ENCODE data around the gene STPG1.
A peak's percentile ranks its signal among the peaks of the same experiment; 100 is the strongest.

Gene STPG1

DNA sequence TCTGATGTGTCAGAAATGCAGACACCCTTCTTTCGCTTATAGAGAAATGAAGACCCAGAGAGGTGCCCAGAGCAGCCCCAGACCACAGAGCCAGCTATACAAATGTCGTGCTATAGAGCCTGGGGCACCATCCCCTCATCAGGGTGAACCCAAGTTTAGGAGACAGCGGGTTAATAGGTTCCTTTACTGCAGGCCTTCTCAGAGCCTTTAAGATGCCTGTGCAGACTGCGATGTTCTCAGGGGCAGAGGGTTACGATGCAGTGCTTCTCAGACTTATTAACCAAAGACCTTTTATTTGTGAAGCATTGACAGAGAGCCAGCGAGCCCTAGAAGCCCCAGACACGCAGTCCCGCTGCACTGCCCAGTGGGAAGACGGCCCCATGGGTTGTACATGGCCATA, 46.9 kb downstream of the STPG1 start:
- DNase-seq (ENCODE audit: extremely low read depth, low read depth): no peak
- TF ChIP-seq, protein P1, sequence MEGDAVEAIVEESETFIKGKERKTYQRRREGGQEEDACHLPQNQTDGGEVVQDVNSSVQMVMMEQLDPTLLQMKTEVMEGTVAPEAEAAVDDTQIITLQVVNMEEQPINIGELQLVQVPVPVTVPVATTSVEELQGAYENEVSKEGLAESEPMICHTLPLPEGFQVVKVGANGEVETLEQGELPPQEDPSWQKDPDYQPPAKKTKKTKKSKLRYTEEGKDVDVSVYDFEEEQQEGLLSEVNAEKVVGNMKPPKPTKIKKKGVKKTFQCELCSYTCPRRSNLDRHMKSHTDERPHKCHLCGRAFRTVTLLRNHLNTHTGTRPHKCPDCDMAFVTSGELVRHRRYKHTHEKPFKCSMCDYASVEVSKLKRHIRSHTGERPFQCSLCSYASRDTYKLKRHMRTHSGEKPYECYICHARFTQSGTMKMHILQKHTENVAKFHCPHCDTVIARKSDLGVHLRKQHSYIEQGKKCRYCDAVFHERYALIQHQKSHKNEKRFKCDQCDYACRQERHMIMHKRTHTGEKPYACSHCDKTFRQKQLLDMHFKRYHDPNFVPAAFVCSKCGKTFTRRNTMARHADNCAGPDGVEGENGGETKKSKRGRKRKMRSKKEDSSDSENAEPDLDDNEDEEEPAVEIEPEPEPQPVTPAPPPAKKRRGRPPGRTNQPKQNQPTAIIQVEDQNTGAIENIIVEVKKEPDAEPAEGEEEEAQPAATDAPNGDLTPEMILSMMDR (IDR thresholded peaks at IDR 0.05; ENCODE audit: low read depth, low read length): no peak

DNA sequence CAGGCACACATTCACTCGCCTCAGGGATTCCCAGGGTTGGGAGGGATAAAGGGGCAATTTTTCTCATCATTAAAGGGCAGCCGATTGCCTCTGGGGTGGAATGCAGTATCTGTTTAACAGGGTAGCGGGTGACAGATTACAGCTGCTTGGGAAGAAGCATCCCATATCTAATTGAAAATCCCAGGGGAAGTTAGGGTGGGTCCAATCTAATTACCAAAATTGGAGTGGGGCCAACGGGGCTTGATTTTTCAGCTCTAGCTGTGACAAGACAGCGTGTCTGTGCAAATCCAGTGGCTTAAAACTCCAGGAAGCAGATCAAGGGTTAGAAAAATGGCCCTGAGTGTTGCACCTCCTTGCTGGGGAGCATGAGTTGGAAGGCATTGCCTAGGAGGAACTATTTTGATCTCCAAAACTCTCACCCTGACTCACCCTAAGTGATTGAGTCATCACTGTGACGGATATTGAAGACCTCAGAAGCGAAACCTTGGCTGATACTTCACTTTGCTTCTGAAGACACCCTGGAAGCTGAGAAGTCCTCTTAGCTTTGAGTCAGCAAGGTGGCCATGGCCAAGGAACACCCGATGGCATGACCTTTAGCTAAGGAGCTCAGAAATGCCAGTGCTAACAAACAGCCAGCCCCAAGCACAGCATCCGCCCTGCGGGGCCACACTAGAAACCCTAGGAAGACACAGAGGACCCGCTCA, 48.5 kb downstream of the STPG1 start:
- peak; percentile 41 for DNase-seq (ENCODE audit: extremely low read depth, low read depth)
- TF ChIP-seq, protein P1 (IDR thresholded peaks at IDR 0.05; ENCODE audit: low read depth, low read length): no peak

DNA sequence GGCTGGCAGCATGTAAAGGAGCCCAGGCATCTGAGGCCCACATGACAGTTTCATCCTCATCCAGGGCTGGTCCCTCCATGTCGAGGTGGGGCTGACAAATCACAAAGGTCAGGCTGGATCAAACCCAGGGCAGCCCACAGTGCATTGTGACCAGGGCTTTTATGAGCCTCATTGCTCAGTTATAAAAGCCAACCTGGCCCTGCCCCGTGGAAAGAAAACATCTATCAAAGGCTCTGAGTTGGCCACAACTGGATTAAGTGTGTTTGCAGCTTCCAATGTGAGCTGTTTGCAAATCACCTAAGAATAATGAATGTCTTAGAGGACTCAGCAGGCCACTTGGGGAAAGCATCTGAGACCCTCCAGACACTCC, 49.0 kb downstream of the STPG1 start:
- no peak for DNase-seq (ENCODE audit: extremely low read depth, low read depth)
- TF ChIP-seq, protein P1 (IDR thresholded peaks at IDR 0.05; ENCODE audit: low read depth, low read length): no peak

DNA sequence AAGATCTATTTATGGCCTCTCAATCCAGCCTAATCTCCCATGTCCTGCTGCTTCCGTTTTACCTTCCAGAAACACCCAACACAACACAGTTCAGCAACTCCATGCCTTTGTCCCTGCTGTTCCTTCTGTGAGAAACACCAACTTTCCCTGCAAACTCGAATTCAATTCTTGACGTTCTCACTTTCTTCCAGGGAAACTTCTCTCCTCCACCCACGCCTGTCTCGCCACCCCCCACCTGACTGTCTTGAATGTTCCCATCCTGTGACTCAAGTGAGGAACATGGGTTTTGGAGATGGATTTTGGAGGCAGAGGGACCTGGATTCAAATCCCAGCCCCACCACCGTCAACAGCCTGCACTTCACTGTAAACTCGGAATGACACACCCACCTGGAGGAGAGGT, 49.6 kb downstream of the STPG1 start:
- TF ChIP-seq, protein P1 (IDR thresholded peaks at IDR 0.05; ENCODE audit: low read depth, low read length): no peak
- DNase-seq (ENCODE audit: extremely low read depth, low read depth): no peak

DNA sequence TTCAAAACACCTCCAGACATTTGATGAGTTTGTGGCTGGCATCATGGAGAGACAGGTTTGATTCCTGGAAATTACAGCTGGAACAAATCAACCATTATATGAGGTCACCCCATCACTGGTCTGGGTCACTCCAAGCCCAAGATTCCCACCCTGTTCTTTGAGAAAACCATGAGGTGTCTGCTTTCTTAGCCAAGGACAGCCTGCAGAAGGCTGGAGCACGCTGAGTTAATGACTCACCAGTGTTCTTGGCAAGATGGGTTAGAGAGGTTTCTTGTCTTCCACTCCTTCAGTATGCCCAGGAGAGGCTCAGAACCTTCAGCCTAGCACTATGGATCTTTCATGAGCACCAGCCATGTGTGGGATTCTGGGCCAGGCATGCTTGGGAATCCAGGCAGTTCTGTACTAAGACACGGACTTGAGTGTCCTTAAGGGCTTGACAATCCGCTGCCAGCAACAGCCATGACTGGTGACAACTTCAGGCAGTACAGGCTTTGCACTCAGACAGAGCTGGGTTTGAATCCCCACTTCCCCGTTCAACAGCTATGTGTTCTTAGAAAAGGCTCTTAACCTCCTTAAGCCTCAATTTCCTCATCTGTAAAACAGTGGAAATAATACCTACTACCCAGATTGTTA, 50.5 kb downstream of the STPG1 start:
- TF ChIP-seq, protein P1 (IDR thresholded peaks at IDR 0.05; ENCODE audit: low read depth, low read length): no peak
- DNase-seq (ENCODE audit: extremely low read depth, low read depth): peak; percentile 60

DNA sequence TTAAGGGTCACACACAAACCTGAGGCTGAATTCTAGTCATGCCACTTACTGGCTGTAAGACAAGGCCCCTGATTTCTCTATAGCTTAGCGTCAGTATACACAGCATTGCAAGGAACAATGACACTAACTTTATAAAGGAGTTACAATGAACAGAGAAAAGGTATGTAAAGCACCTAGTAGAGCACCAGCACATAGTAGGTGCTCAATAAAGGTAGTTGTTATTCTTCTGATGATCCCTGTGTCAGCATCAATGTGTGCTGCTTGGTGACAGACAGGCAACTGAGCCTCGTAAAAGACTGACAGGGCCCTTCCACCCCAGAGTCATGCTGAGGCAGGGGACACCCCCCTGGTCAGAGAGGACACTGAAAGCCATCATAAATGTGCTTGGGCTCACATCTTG, 51.2 kb downstream of the STPG1 start:
- no peak for DNase-seq (ENCODE audit: extremely low read depth, low read depth)
- TF ChIP-seq, protein P1 (IDR thresholded peaks at IDR 0.05; ENCODE audit: low read depth, low read length): no peak

DNA sequence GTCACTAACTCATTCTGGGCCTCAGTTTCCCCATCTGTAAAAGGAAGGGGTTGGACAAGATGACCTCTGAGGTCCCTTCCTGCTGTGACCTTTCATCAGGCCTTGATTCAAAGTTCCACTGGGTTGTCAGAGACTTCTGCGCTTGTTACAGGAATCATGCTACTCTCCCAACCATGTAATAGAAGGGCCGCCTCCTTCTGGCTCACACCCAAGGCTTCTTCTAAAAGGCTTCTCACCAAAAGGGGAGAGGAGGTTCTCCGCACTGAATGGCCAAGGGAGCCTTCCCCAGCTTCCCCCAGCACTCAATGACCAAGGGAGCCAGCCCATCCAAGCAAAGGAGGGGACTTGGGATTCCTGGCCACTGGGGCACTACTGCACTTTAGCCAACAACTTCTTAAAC, 51.8 kb downstream of the STPG1 start:
- no peak for DNase-seq (ENCODE audit: extremely low read depth, low read depth)
- TF ChIP-seq, protein P1 (IDR thresholded peaks at IDR 0.05; ENCODE audit: low read depth, low read length): no peak
